WTC11 (cell line): ENCODE measurements around the gene RFX5. TPM values are rescaled to one million over a fixed set of nuclear protein-coding genes. Genes with fewer than 3 reads are reported as not detected.

Source experiments
- ATAC-seq: fragments of 200-7000 bp; cut with Tn5 transposase; 2 replicates; pipeline ENCODE4 v1.10.0; 2021; ENCODE audit warnings: mild to moderate bottlenecking, moderate library complexity
- CTCF ChIA-PET: fragments of 300-600 bp; sonication (Branson Sonifier 250); formaldehyde crosslinking; loops from one replicate; lab custom pipeline; 2021; ENCODE audit warnings: antibody characterized with exemption; lab: Charles Lee
- POLR2A ChIA-PET: fragments of 350-600 bp; sonication (Branson Sonifier 250); formaldehyde crosslinking; loops from one replicate; lab custom pipeline; 2021; ENCODE audit warnings: antibody characterized with exemption; lab: Charles Lee
- DNase-seq: peaks from one replicate; pipeline ENCODE4 v3.0.0; 2021; ENCODE audit warnings: low spot score
- H3K27ac Mint-ChIP-seq: 2 replicates; pipeline ENCODE4 v1.8.0; 2021; ENCODE audit warnings: mixed read lengths
- H3K27me3 Mint-ChIP-seq: 2 replicates; pipeline ENCODE4 v1.8.0; 2021; ENCODE audit warnings: low read depth, mild to moderate bottlenecking, moderate library complexity, mixed read lengths
- H3K36me3 Mint-ChIP-seq: 2 replicates; pipeline ENCODE4 v1.8.0; 2021; ENCODE audit warnings: mixed read lengths
- H3K4me1 Mint-ChIP-seq: 2 replicates; pipeline ENCODE4 v1.8.0; 2022; ENCODE audit warnings: mixed read lengths
- H3K4me3 Mint-ChIP-seq: 2 replicates; pipeline ENCODE4 v1.8.0; 2021; ENCODE audit warnings: mild to moderate bottlenecking, moderate library complexity, mixed read lengths
- H3K9me3 Mint-ChIP-seq: 2 replicates; pipeline ENCODE4 v1.8.0; 2021; ENCODE audit warnings: mixed read lengths
- ATF1 ChIP-seq: sonication (generic); formaldehyde crosslinking; IDR thresholded peaks from 2 replicates; pipeline ENCODE4 v1.8.1; 2023; ENCODE audit warnings: mild to moderate bottlenecking, moderate library complexity, missing genetic modification reagents
- FOXP4 ChIP-seq: sonication (generic); formaldehyde crosslinking; IDR thresholded peaks from 2 replicates; pipeline ENCODE4 v1.8.0; 2022; ENCODE audit warnings: mild to moderate bottlenecking, missing genetic modification reagents
- MXD4 ChIP-seq: fragments of 250-450 bp; sonication (Bioruptor Pico); IDR thresholded peaks from 2 replicates; pipeline ENCODE4 v1.8.0; 2021; ENCODE audit warnings: mild to moderate bottlenecking, moderate library complexity, borderline replicate concordance
- SMAD4 ChIP-seq: sonication (generic); formaldehyde crosslinking; IDR thresholded peaks from 2 replicates; pipeline ENCODE4 v1.8.0; 2022; ENCODE audit warnings: mild to moderate bottlenecking, missing genetic modification reagents
- ZBTB43 ChIP-seq: sonication (generic); formaldehyde crosslinking; IDR thresholded peaks from 2 replicates; pipeline ENCODE4 v1.8.1; 2023; ENCODE audit warnings: mild to moderate bottlenecking, missing genetic modification reagents
- ZNF317 ChIP-seq: sonication (generic); formaldehyde crosslinking; IDR thresholded peaks from 2 replicates; pipeline ENCODE4 v1.8.1; 2023; ENCODE audit warnings: low read depth, mild to moderate bottlenecking, moderate library complexity, missing genetic modification reagents, borderline replicate concordance
- total RNA-seq: library from RNA; stranded (reverse); gene quantifications from 3 replicates; pipeline ENCODE4 v1.2.3, GENCODE V29; 2021
- TF ChIP-seq, protein P1 (sequence below): sonication (generic); formaldehyde crosslinking; conservative IDR thresholded peaks from 2 replicates; pipeline ENCODE4 v1.8.1; 2023; ENCODE audit warnings: mild to moderate bottlenecking, low read depth, missing genetic modification reagents, moderate library complexity
- TF ChIP-seq, protein P2 (sequence below): sonication (generic); formaldehyde crosslinking; IDR thresholded peaks from 2 replicates; pipeline ENCODE4 v1.8.0; 2022; ENCODE audit warnings: missing genetic modification reagents
- TF ChIP-seq, protein P3 (sequence below): sonication (generic); formaldehyde crosslinking; IDR thresholded peaks from 2 replicates; pipeline ENCODE4 v1.8.1; 2022; ENCODE audit warnings: mild to moderate bottlenecking, missing genetic modification reagents, moderate library complexity, borderline replicate concordance
- TF ChIP-seq, protein P4 (sequence below): sonication (generic); formaldehyde crosslinking; IDR thresholded peaks from 2 replicates; pipeline ENCODE4 v1.8.0; 2022; ENCODE audit warnings: mild to moderate bottlenecking, missing genetic modification reagents
- TF ChIP-seq, protein P5 (sequence below): fragments of 250-450 bp; sonication (Bioruptor Pico); IDR thresholded peaks from 2 replicates; pipeline ENCODE4 v1.9.0; 2021; ENCODE audit warnings: mild to moderate bottlenecking

The RFX5 gene
- total RNA-seq, 1 experiment from 2014 or later = 59.2 TPM

DNA sequence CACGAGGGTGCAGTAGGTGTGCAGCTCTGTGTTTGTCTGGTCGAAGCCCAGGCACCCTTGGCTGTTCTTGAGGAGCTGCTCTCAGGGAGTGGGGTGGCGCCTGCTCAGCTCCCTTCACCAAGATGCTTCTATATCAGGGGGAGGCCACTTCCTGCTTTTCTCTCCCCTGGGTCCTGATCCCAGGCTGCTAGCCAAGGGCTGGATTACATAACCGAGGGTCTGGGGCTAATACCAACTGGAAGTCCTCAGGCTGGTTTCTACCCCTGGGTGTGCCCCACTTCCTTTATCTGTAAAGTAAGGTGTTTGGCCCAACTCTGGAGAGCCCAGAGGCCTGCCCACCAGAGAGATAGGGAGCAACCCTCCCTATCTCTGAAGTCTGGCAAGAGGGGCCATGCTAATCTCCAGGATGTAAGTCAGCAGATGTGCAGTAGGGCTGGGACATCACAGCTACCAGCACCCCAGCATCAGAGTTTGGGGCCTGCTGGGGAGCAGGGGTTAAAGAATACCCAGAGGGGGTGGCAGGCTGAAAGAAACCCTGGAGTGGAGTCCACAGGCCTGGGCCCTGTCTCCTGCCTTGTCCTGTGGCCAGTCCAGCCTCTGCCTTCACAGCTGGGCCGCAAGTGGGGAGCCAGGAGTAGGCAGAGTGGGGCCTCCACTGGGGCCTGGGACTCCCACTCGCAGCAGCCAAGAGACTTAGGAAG is 23.3 kb upstream of the RFX5 start:
- TF ChIP-seq SMAD4 (CRISPR knock-in tag) = no peak
- TF ChIP-seq, protein P1, sequence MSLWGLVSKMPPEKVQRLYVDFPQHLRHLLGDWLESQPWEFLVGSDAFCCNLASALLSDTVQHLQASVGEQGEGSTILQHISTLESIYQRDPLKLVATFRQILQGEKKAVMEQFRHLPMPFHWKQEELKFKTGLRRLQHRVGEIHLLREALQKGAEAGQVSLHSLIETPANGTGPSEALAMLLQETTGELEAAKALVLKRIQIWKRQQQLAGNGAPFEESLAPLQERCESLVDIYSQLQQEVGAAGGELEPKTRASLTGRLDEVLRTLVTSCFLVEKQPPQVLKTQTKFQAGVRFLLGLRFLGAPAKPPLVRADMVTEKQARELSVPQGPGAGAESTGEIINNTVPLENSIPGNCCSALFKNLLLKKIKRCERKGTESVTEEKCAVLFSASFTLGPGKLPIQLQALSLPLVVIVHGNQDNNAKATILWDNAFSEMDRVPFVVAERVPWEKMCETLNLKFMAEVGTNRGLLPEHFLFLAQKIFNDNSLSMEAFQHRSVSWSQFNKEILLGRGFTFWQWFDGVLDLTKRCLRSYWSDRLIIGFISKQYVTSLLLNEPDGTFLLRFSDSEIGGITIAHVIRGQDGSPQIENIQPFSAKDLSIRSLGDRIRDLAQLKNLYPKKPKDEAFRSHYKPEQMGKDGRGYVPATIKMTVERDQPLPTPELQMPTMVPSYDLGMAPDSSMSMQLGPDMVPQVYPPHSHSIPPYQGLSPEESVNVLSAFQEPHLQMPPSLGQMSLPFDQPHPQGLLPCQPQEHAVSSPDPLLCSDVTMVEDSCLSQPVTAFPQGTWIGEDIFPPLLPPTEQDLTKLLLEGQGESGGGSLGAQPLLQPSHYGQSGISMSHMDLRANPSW (CRISPR knock-in tag) = no peak
- TF ChIP-seq, protein P2, sequence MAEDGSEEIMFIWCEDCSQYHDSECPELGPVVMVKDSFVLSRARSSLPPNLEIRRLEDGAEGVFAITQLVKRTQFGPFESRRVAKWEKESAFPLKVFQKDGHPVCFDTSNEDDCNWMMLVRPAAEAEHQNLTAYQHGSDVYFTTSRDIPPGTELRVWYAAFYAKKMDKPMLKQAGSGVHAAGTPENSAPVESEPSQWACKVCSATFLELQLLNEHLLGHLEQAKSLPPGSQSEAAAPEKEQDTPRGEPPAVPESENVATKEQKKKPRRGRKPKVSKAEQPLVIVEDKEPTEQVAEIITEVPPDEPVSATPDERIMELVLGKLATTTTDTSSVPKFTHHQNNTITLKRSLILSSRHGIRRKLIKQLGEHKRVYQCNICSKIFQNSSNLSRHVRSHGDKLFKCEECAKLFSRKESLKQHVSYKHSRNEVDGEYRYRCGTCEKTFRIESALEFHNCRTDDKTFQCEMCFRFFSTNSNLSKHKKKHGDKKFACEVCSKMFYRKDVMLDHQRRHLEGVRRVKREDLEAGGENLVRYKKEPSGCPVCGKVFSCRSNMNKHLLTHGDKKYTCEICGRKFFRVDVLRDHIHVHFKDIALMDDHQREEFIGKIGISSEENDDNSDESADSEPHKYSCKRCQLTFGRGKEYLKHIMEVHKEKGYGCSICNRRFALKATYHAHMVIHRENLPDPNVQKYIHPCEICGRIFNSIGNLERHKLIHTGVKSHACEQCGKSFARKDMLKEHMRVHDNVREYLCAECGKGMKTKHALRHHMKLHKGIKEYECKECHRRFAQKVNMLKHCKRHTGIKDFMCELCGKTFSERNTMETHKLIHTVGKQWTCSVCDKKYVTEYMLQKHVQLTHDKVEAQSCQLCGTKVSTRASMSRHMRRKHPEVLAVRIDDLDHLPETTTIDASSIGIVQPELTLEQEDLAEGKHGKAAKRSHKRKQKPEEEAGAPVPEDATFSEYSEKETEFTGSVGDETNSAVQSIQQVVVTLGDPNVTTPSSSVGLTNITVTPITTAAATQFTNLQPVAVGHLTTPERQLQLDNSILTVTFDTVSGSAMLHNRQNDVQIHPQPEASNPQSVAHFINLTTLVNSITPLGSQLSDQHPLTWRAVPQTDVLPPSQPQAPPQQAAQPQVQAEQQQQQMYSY (CRISPR knock-in tag) = peak; percentile 78
- POLR2A ChIA-PET = interaction anchor here (0.7 kb wide), 1 partner anchor 89 kb away, joined by 3 read pairs; the partner anchor contains the start of gene ZNF687
- Mint-ChIP-seq H3K27me3 (no peaks in the 10 kb centered on the region), H3K4me3 (no peak overlapping the region), H3K36me3 (no peaks in the 10 kb centered on the region; the same call in 1 of the 2 replicates), H3K4me1 (peaks cover 24% of the 10 kb centered on the region), H3K27ac (no peak overlapping the region), H3K9me3 (no peaks in the 10 kb centered on the region)
- ATAC-seq (no peak), DNase-seq (no peak)
- CTCF ChIA-PET = interaction anchor here (0.6 to 1.9 kb wide), 11 partner anchors 9 to 347 kb away, joined by 3 to 11 read pairs (median 5); partner anchors contain the start of genes CGN and PSMB4

DNA sequence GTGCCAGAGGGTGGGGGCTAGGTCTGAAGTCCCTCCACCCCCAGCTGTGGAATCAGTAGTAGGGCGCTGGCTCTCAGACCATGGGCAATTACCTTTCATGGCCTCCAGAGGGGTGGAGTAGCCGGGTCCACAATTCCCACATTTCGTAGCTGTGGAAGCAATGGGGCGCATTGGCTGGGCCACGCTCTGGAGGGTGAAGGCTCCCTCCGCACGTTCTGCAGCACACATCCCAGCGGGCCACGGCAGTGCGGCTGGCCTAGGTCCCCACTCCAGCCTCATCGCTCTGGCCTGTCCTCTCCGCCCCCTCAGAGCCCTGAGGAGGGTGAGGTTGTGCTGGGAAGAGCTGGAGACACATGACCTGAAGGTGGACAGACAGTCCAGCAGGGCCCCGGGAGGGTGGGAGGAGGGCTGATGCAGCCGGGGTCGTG is 22.6 kb upstream of the RFX5 start:
- POLR2A ChIA-PET = interaction anchor here (0.7 kb wide), 1 partner anchor 88 kb away, joined by 3 read pairs; the partner anchor contains the start of gene ZNF687
- no peaks in the 10 kb centered on the region for H3K9me3 Mint-ChIP-seq
- H3K36me3 Mint-ChIP-seq = no peaks in the 10 kb centered on the region; the same call in 1 of the 2 replicates
- peaks cover 24% of the 10 kb centered on the region for H3K4me1 Mint-ChIP-seq
- ATAC-seq (peak; percentile 14; the same call in 1 of the 2 replicates), DNase-seq (no peak)
- TF ChIP-seq, protein P3, sequence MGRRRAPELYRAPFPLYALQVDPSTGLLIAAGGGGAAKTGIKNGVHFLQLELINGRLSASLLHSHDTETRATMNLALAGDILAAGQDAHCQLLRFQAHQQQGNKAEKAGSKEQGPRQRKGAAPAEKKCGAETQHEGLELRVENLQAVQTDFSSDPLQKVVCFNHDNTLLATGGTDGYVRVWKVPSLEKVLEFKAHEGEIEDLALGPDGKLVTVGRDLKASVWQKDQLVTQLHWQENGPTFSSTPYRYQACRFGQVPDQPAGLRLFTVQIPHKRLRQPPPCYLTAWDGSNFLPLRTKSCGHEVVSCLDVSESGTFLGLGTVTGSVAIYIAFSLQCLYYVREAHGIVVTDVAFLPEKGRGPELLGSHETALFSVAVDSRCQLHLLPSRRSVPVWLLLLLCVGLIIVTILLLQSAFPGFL (CRISPR knock-in tag) = no peak
- TF ChIP-seq, protein P4, sequence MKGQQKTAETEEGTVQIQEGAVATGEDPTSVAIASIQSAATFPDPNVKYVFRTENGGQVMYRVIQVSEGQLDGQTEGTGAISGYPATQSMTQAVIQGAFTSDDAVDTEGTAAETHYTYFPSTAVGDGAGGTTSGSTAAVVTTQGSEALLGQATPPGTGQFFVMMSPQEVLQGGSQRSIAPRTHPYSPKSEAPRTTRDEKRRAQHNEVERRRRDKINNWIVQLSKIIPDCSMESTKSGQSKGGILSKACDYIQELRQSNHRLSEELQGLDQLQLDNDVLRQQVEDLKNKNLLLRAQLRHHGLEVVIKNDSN (CRISPR knock-in tag) = no peak
- TF ChIP-seq FOXP4 (no peak), MXD4 (CRISPR knock-in tag) (no peak), SMAD4 (CRISPR knock-in tag) (no peak), ATF1 (CRISPR knock-in tag) (no peak), ZNF317 (CRISPR knock-in tag) (no peak), ZBTB43 (CRISPR knock-in tag) (no peak)
- TF ChIP-seq, protein P5, sequence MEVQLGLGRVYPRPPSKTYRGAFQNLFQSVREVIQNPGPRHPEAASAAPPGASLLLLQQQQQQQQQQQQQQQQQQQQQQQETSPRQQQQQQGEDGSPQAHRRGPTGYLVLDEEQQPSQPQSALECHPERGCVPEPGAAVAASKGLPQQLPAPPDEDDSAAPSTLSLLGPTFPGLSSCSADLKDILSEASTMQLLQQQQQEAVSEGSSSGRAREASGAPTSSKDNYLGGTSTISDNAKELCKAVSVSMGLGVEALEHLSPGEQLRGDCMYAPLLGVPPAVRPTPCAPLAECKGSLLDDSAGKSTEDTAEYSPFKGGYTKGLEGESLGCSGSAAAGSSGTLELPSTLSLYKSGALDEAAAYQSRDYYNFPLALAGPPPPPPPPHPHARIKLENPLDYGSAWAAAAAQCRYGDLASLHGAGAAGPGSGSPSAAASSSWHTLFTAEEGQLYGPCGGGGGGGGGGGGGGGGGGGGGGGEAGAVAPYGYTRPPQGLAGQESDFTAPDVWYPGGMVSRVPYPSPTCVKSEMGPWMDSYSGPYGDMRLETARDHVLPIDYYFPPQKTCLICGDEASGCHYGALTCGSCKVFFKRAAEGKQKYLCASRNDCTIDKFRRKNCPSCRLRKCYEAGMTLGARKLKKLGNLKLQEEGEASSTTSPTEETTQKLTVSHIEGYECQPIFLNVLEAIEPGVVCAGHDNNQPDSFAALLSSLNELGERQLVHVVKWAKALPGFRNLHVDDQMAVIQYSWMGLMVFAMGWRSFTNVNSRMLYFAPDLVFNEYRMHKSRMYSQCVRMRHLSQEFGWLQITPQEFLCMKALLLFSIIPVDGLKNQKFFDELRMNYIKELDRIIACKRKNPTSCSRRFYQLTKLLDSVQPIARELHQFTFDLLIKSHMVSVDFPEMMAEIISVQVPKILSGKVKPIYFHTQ (CRISPR knock-in tag) = no peak
- H3K4me3 Mint-ChIP-seq = no peak overlapping the region
- CTCF ChIA-PET = interaction anchor here (0.6 to 1.9 kb wide), 11 partner anchors 10 to 348 kb away, joined by 3 to 11 read pairs (median 5); partner anchors contain the start of genes CGN and PSMB4
- no peak overlapping the region for H3K27ac Mint-ChIP-seq
- no peaks in the 10 kb centered on the region for H3K27me3 Mint-ChIP-seq
